NCI-H128 (cell line): ENCODE data around the gene CCSER1.
A peak's percentile ranks its signal among the peaks of the same experiment; 100 is the strongest.
"Not testable (repeated sequence)": the region's sequence is repeated elsewhere in the genome, so short reads cannot be mapped to it uniquely, and the experiment has no call there.

Experiments
- DNase-seq: peaks from one replicate; lab custom pipeline; 2025; ENCODE audit not compliant: unreplicated experiment; lab: John Stamatoyannopoulos, UW

CCSER1 gene

GRCh38 chr4:90889171-90889570 lies 762.0 kb downstream of the CCSER1 start:
- no peak for DNase-seq

GRCh38 chr4:90903413-90903812 lies 776.2 kb downstream of the CCSER1 start:
- DNase-seq, result not testable (repeated sequence)

- DNase-seq, result no peak
These were observed 776.8 kb downstream of the CCSER1 start for GRCh38 chr4:90904021-90904420.

GRCh38 chr4:90906239-90906638 lies 779.0 kb downstream of the CCSER1 start:
- no peak for DNase-seq

- not testable (repeated sequence) for DNase-seq
These were observed 784.7 kb downstream of the CCSER1 start for GRCh38 chr4:90911724-90912434.

GRCh38 chr4:90922174-90922573 lies 795.0 kb downstream of the CCSER1 start:
- no peak for DNase-seq

GRCh38 chr4:90926957-90927356 lies 799.8 kb downstream of the CCSER1 start:
- DNase-seq, result no peak

GRCh38 chr4:90943311-90943710 lies 816.1 kb downstream of the CCSER1 start:
- no peak for DNase-seq

- no peak for DNase-seq
These were observed 819.8 kb downstream of the CCSER1 start for GRCh38 chr4:90946945-90947344.

- peak; percentile 36 for DNase-seq
These were observed 823.2 kb downstream of the CCSER1 start for GRCh38 chr4:90950385-90950841.

- no peak for DNase-seq
These were observed 823.8 kb downstream of the CCSER1 start for GRCh38 chr4:90951037-90951436.

GRCh38 chr4:90958256-90958895 lies 831.2 kb downstream of the CCSER1 start:
- DNase-seq, result no peak

- no peak for DNase-seq
These were observed 833.2 kb downstream of the CCSER1 start for GRCh38 chr4:90960433-90960832.

GRCh38 chr4:90960840-90961239 lies 833.6 kb downstream of the CCSER1 start:
- no peak for DNase-seq

GRCh38 chr4:90970021-90970420 lies 842.8 kb downstream of the CCSER1 start:
- no peak for DNase-seq

GRCh38 chr4:90977726-90978125 lies 850.5 kb downstream of the CCSER1 start:
- no peak for DNase-seq

GRCh38 chr4:90979556-90979955 lies 852.4 kb downstream of the CCSER1 start:
- no peak for DNase-seq

- DNase-seq, result no peak
These were observed 855.6 kb downstream of the CCSER1 start for GRCh38 chr4:90982813-90983212.

- DNase-seq, result no peak
These were observed 863.1 kb downstream of the CCSER1 start for GRCh38 chr4:90990284-90990683.

GRCh38 chr4:90992213-90992612 lies 865.0 kb downstream of the CCSER1 start:
- DNase-seq, result no peak

GRCh38 chr4:90994851-90995574 lies 867.8 kb downstream of the CCSER1 start:
- no peak for DNase-seq

GRCh38 chr4:90995996-90996395 lies 868.8 kb downstream of the CCSER1 start:
- DNase-seq, result no peak
